Esophagus muscularis mucosa (tissue), 3 donors: ENCODE results near the gene MALAT1.
"Not testable (repeated sequence)": the region's sequence is repeated elsewhere in the genome, so short reads cannot be mapped to it uniquely, and the experiment has no call there.

Source experiments
- POLR2AphosphoS5 ChIP-seq, 2 donors: sonication (generic); formaldehyde crosslinking; IDR thresholded peaks; one replicate each; pipeline ENCODE4 v1.6.1; 2017; ENCODE audit warnings: antibody characterized with exemption in 2 of 2
- TF ChIP-seq, protein P1 (sequence below), 3 experiments: fragments of 200-600 bp in 2 of 3; fragments of 450-650 bp in 1 of 3; sonication (generic) in 2 of 3; IDR thresholded peaks; one replicate each; pipeline ENCODE4 v1.5.1; 2017 to 2019; ENCODE audit warnings: antibody characterized with exemption in 3 of 3, mild to moderate bottlenecking in 2 of 3, moderate library complexity in 1 of 3

DNA sequence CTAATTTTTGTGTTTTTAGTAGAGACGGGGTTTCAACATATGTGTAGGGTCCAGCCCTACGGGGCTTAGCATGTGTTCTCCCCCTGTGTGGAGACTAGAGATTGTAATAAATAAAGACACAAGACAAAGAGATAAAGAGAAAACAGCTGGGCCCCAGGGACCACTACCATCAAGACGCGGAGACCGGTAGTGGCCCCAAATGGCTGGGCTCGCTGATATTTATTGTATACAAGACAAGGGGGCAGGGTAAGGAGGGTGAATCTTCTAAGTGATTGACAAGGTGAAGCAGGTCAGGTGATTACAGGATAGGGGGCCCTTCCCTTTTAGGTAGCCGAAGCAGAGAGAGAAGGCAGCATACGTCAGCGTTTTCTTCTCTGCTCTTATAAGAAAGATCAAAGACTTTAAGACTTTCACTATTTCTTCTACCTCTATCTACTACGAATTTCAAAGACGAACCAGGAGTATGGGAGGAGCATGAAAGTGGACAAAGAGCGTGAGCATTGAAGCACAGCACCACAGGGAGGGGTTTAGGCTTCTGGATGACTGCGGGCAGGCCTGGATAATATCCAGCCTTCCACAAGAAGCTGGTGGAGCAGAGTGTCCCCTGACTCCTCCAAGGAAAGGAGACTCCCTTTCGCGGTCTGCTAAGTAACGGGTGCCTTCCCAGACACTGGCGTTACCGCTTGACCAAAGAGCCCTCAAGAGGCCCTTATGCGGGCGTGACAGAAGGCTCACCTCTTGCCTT lies 23.1 kb downstream of the MALAT1 start:
- TF ChIP-seq, protein P1, sequence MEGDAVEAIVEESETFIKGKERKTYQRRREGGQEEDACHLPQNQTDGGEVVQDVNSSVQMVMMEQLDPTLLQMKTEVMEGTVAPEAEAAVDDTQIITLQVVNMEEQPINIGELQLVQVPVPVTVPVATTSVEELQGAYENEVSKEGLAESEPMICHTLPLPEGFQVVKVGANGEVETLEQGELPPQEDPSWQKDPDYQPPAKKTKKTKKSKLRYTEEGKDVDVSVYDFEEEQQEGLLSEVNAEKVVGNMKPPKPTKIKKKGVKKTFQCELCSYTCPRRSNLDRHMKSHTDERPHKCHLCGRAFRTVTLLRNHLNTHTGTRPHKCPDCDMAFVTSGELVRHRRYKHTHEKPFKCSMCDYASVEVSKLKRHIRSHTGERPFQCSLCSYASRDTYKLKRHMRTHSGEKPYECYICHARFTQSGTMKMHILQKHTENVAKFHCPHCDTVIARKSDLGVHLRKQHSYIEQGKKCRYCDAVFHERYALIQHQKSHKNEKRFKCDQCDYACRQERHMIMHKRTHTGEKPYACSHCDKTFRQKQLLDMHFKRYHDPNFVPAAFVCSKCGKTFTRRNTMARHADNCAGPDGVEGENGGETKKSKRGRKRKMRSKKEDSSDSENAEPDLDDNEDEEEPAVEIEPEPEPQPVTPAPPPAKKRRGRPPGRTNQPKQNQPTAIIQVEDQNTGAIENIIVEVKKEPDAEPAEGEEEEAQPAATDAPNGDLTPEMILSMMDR (IDR thresholded peaks at IDR 0.05), result not testable (repeated sequence)
- not testable (repeated sequence) for TF ChIP-seq POLR2AphosphoS5 (IDR thresholded peaks at IDR 0.05)
